Ishikawa (cell line): ENCODE results near the gene FBXW5.

ENCODE experiments used
- CREB1 ChIP-seq: IDR thresholded peaks from 2 replicates; pipeline ENCODE4 v1.6.1; 2012; ENCODE audit warnings: low read depth
- EP300 ChIP-seq: IDR thresholded peaks from 2 replicates; pipeline ENCODE4 v1.6.1; 2012; ENCODE audit warnings: borderline replicate concordance
- FOXM1 ChIP-seq: IDR thresholded peaks from 2 replicates; pipeline ENCODE4 v1.6.1; 2012; ENCODE audit warnings: low read depth, borderline replicate concordance
- NFIC ChIP-seq: IDR thresholded peaks from 2 replicates; pipeline ENCODE4 v1.6.1; 2012

DNA sequence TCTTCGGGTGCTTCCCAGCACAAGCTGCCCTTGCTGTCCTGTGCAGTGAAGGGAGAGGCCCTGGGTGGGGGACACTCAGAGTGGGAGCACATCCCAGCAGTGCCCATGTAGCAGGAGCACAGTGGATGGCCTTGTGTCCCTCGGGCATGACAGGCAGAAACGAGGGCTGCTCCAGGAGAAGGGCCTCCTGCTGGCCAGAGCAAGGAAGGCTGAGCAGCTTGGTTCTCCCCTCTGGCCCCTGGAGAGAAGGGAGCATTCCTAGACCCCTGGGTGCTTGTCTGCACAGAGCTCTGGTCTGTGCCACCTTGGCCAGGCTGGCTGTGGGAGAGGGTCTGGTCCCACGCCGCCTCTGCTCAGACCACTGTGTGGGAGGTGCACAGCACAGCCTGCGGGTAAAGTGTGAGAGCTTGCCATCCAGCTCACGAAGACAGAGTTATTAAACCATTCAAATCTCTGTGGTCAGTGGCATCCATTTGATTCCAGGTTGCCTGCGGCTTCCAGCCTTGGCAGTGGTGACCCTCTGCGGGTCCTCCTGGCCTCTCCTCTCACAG, 18.3 kb downstream of the FBXW5 start:
- TF ChIP-seq CREB1 (no peak), FOXM1 (no peak), EP300 (no peak), NFIC (no peak)
